K562 (cell line): ENCODE results near the gene OR51I1. TPM values are rescaled to one million over a fixed set of nuclear protein-coding genes. Genes with fewer than 3 reads are reported as not detected.

Experiments used
- ATAC-seq: fragments of 200-7000 bp; cut with Tn5 transposase; 3 replicates; pipeline ENCODE4 v1.9.1; 2020; ENCODE audit warnings: moderate library complexity
- BruUV-seq: library from RNA; stranded (reverse); fragments of 400-500 nt; replicated peaks from 2 replicates; lab custom pipeline; 2021; lab: Mats Ljungman, UMichigan
- CTCF ChIA-PET: fragments of 300-600 bp; formaldehyde crosslinking; extraction: SDS; loops from one replicate; lab custom pipeline; 2021; ENCODE audit warnings: low intra/inter-chr PET ratio; lab: Yijun Ruan, JAX
- POLR2A ChIA-PET: fragments of 300-600, 350-650 bp; sonication (Branson Sonifier 250); formaldehyde crosslinking; extraction: SDS; loops from one replicate; lab custom pipeline; 2021; ENCODE audit warnings: antibody characterized with exemption, inconsistent platforms; lab: Yijun Ruan, JAX
- DNase-seq, 4 experiments: peaks; one replicate each; pipeline versions ENCODE4 v3.0.0 to v3.0.0-alpha.2; 2011 to 2018; ENCODE audit warnings: low spot score in 3 of 4, mixed read lengths in 3 of 4; ENCODE audit errors: extremely low read depth in 1 of 4
- FAIRE-seq: peaks from 2 replicates; lab custom pipeline; 2011; peaks lifted over from hg19 to GRCh38; lab: Jason Lieb, UNC
- H2AFZ ChIP-seq: 2 replicates; pipeline ENCODE4 v1.6.0; 2011; ENCODE audit warnings: low read depth, low read length, control low read depth, inconsistent platforms
- H3K27ac ChIP-seq: fragments of 200-600 bp; 3 replicates; pipeline ENCODE4 v1.8.0; 2011; ENCODE audit warnings: low read depth, mild to moderate bottlenecking, control low read depth, inconsistent platforms, low read length, moderate library complexity, mixed read lengths; ENCODE audit errors: extremely low read depth
- H3K27me3 ChIP-seq, 2 experiments: fragments of 300-600 bp in 1 of 2; 2 replicates in 1 of 2; 3 replicates in 1 of 2; pipeline versions ENCODE4 v1.6.0 to v1.8.0; 2011; ENCODE audit warnings: inconsistent platforms in 2 of 2, low read length in 2 of 2, mild to moderate bottlenecking in 1 of 2, mixed read lengths in 1 of 2, moderate library complexity in 1 of 2; ENCODE audit not compliant: control insufficient read depth in 2 of 2, insufficient read depth in 2 of 2
- H3K36me3 ChIP-seq: fragments of 300-600 bp; 3 replicates; pipeline ENCODE4 v1.8.0; 2011; ENCODE audit warnings: mild to moderate bottlenecking, low read length, inconsistent platforms; ENCODE audit not compliant: control insufficient read depth, insufficient read depth
- H3K4me1 ChIP-seq, 2 experiments: fragments of 200-600 bp in 1 of 2; replicated peaks in 1 of 2; 2 replicates in 1 of 2; 3 replicates in 1 of 2; pipeline versions ENCODE4 v1.5.1 to v1.8.0; 2011; ENCODE audit warnings: inconsistent platforms in 2 of 2, low read length in 2 of 2, mild to moderate bottlenecking in 1 of 2, mixed read lengths in 1 of 2, moderate library complexity in 1 of 2; ENCODE audit not compliant: control insufficient read depth in 2 of 2, insufficient read depth in 2 of 2
- H3K4me2 ChIP-seq: 2 replicates; pipeline ENCODE4 v1.6.1; 2011; ENCODE audit warnings: low read length, control low read depth, inconsistent platforms, mixed read lengths; ENCODE audit not compliant: insufficient read depth
- H3K4me3 ChIP-seq: fragments of 200-600 bp; sonication (generic), shearing (Covaris generic); 2 replicates; pipeline ENCODE4 v1.5.1; 2016; ENCODE audit warnings: control low read depth, inconsistent platforms
- H3K79me2 ChIP-seq: fragments of 200-600 bp; 3 replicates; pipeline ENCODE4 v1.8.0; 2011; ENCODE audit warnings: low read length, inconsistent platforms; ENCODE audit not compliant: control insufficient read depth, insufficient read depth
- H3K9ac ChIP-seq, 2 experiments: 2 replicates each; pipeline versions ENCODE4 v1.6.0 to v1.6.1; 2011; ENCODE audit warnings: low read depth in 2 of 2, low read length in 2 of 2, control low read depth in 1 of 2, inconsistent platforms in 1 of 2, mild to moderate bottlenecking in 1 of 2, mixed read lengths in 1 of 2; ENCODE audit not compliant: insufficient read depth in 1 of 2
- H3K9me1 ChIP-seq: one replicate; pipeline ENCODE4 v1.6.0; 2011; ENCODE audit warnings: inconsistent platforms, mild to moderate bottlenecking, low read length, moderate library complexity; ENCODE audit not compliant: control insufficient read depth, insufficient read depth
- H3K9me3 ChIP-seq: replicated peaks from 2 replicates; pipeline ENCODE4 v1.5.1; 2011; ENCODE audit warnings: low read depth, low read length, inconsistent platforms; ENCODE audit not compliant: control insufficient read depth, insufficient read depth
- H4K20me1 ChIP-seq: replicated peaks from 2 replicates; pipeline ENCODE4 v1.6.1; 2011; ENCODE audit warnings: low read length, inconsistent platforms, mixed read lengths; ENCODE audit not compliant: control insufficient read depth, insufficient read depth
- ADNP ChIP-seq: fragments of 200-800 bp; sonication (Bioruptor generic); IDR thresholded peaks from 2 replicates; pipeline ENCODE4 v1.6.1; 2016; ENCODE audit warnings: missing genetic modification characterization, missing compliant biosample characterization
- MIER1 ChIP-seq: fragments of 450-650 bp; IDR thresholded peaks from 2 replicates; pipeline ENCODE4 v1.6.1; 2016; ENCODE audit warnings: antibody characterized with exemption, mild to moderate bottlenecking, low read depth
- POLR2AphosphoS5 ChIP-seq: IDR thresholded peaks from 2 replicates; pipeline ENCODE4 v1.6.1; 2011; ENCODE audit warnings: mild to moderate bottlenecking, low read depth, low read length, moderate library complexity; ENCODE audit not compliant: control insufficient read depth, insufficient read depth
- SREBF2 ChIP-seq: sonication (generic); formaldehyde crosslinking; IDR thresholded peaks from 2 replicates; pipeline ENCODE4 v1.4.0; 2020; ENCODE audit warnings: mild to moderate bottlenecking, missing genetic modification reagents
- SRF ChIP-seq, 2 experiments: fragments of 250-450, 450-650 bp in 1 of 2; sonication (Bioruptor Pico) in 1 of 2; sonication (generic) in 1 of 2; formaldehyde crosslinking; IDR thresholded peaks; 2 replicates each; pipeline versions ENCODE4 v1.5.0 to v1.5.1; 2020 to 2022; ENCODE audit warnings: mild to moderate bottlenecking in 1 of 2, missing genetic modification reagents in 1 of 2
- ZBTB8A ChIP-seq: fragments of 450-650 bp; IDR thresholded peaks from 2 replicates; pipeline ENCODE4 v1.6.1; 2018; ENCODE audit warnings: mild to moderate bottlenecking, moderate library complexity; ENCODE audit not compliant: partially characterized antibody
- ZNF143 ChIP-seq: sonication (generic); formaldehyde crosslinking; IDR thresholded peaks from 2 replicates; pipeline ENCODE4 v1.9.0; 2022; ENCODE audit warnings: mild to moderate bottlenecking, missing genetic modification reagents
- ZNF717 ChIP-seq: fragments of 250-450 bp; sonication (Bioruptor Pico); IDR thresholded peaks from 2 replicates; pipeline ENCODE4 v1.5.0; 2021
- WGBS: fragments of 100-300 bp; shearing (Covaris generic); methylation state at CpG from one replicate; pipeline ENCODE4 v1.1.6; 2016; ENCODE audit warnings: low coverage, mixed read lengths; ENCODE audit not compliant: insufficient coverage; ENCODE audit errors: missing lambda C conversion rate; 5-methylcytosine and 5-hydroxymethylcytosine counted together
- in situ Hi-C: fragments of 300-500 bp; cut with MboI; formaldehyde crosslinking; loops from 4 replicates; pipeline ENCODE4 v1.15.0; 2018; ENCODE audit warnings: inconsistent platforms, mixed read lengths
- intact Hi-C: fragments of 100-400 bp; cut with micrococcal nuclease; formaldehyde crosslinking; loops from 2 replicates; pipeline ENCODE4 v1.14.2; 2022
- polyA plus RNA-seq, 8 experiments: library from polyadenylated mRNA; depleted of rRNA in 4 of 8; stranded (reverse) in 5 of 8; unstranded in 3 of 8; fragments of >200 nt; fragmentation: Nextera tagmentation in 2 of 8; fragmentation: Illumina TruSeq in 1 of 8; extraction: Ambion mirVana in 2 of 8; extraction: Trizol in 1 of 8; gene quantifications; 2 replicates each; pipeline versions ENCODE4 v1.2.1 to v1.2.3, GENCODE V29; 2011 to 2014; ENCODE audit warnings: inconsistent platforms in 1 of 8, missing spikeins in 1 of 8
- total RNA-seq, 7 experiments: library from RNA; depleted of rRNA in 6 of 7; stranded (reverse); fragments of >200 nt in 6 of 7; fragmentation: Illumina TruSeq in 2 of 7; extraction: Trizol in 2 of 7; gene quantifications; 2 replicates each; pipeline versions ENCODE4 v1.2.1 to v1.2.3, GENCODE V29; 2011 to 2021; ENCODE audit warnings: low replicate concordance in 1 of 7

Gene OR51I1
- total and polyA plus RNA-seq, 9 of the 15 experiments (the other 6 are each of a cell fraction or from before 2014, with no cell fraction given): 0.42 to 11.0 (median 2.8) TPM

DNA sequence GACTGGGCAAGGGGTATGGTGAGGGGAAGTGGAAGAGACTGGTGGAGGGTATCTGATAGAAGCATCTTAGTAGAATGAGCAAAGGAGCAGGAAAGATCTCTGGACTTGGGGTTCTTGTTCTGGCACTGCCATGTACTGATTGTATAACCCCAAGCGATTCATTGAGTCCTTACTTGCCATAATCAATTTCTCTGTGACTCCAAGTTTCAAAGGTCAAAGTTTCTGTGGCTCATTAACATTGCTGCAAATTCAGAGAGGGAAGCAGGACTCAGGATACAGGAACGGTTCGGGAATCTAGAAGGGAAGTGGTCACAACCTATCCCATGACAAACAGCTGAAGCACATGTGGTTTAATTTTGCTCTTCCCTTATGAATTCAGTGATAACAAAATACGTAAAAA lies 8.1 kb upstream of the OR51I1 start:
- 86% methylated on average over 4 of the region's 4 CpGs for WGBS
- intact Hi-C loops: no loop called here
- Histone ChIP-seq H3K9me3 (no peaks in the 10 kb centered on the region), H3K27me3 (no peaks in the 10 kb centered on the region), H2AFZ (no peak overlapping the region), H3K79me2 (peaks cover 93% of the 10 kb centered on the region), H3K36me3 (peaks cover 89% of the 10 kb centered on the region), H3K9me1 (peaks cover 3% of the 10 kb centered on the region), H3K4me1 (no peaks in the 10 kb centered on the region; a peak in 1 of 5 replicates), H3K4me3 (no peak overlapping the region), H3K9ac (no peak overlapping the region), H3K27ac (no peak overlapping the region), H3K4me2 (no peak overlapping the region), H4K20me1 (peaks cover 6% of the 10 kb centered on the region)
- ATAC-seq: no peak
- no peak for FAIRE-seq
- BruUV-seq: no TSS peak
- DNase-seq: no peak
- POLR2A ChIA-PET: no interaction called here
- CTCF ChIA-PET: no interaction called here
- TF ChIP-seq MIER1 (no peak), ZBTB8A (no peak), ADNP (no peak), SRF (CRISPR knock-in tag; IDR thresholded peaks at IDR 0.05) (no peak), ZNF717 (CRISPR knock-in tag) (no peak)
- in situ Hi-C loops: loop anchor here (5.0 kb wide), 1 partner anchor 147 kb away; the partner anchor contains the start of gene OR51B4

DNA sequence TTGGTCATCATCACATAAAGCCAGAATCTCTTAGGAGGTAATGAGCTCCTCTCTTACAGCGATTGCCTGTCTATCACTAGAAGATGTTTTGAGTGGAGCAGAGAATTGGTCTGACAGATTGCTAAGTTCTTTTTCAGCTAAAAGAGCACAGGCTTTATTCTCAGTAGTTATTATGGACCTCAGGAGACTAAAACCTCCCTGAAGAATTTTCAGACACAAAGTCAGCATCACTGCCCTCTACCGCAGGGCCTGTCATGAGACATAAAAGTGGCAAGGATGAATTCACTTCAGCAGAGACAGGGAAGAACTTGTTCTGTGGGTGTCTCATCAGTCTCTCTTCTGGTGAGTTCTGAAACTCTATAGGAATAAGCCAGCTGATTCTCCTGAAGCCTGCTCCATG lies 7.7 kb upstream of the OR51I1 start, which contains the start of gene OR51I2:
TSS of gene OR51I2 (plus strand) at position 301 of the 400 bp plus-strand sequence. CDS start 4,166 bp downstream, outside the sequence.
- no peaks in the 10 kb centered on the region for H3K27me3 ChIP-seq
- ChIA-PET CTCF (no interaction called here), POLR2A (interaction anchor here (0.6 kb wide), 2 partner anchors 11 to 62 kb away, joined by 3 read pairs; no protein-coding TSS in a partner anchor)
- H3K9ac ChIP-seq: no peak within 1 kb of the TSS
- no peak within 1 kb of the TSS for H3K4me3 ChIP-seq
- H3K9me3 ChIP-seq: no peaks in the 10 kb centered on the region
- peaks cover 10% of the 10 kb centered on the region for H4K20me1 ChIP-seq
- BruUV-seq: no TSS peak
- in situ Hi-C loops: loop anchor here (5.0 kb wide), 1 partner anchor 147 kb away; the partner anchor contains the start of gene OR51B4
- WGBS: 90% methylated on average over 2 of the region's 2 CpGs
- H3K4me2 ChIP-seq: no peak within 1 kb of the TSS
- H3K4me1 ChIP-seq: no peaks in the 10 kb centered on the region; a peak in 1 of 5 replicates
- H3K9me1 ChIP-seq: peaks cover 3% of the 10 kb centered on the region
- peaks cover 93% of the 10 kb centered on the region for H3K79me2 ChIP-seq
- no peak within 1 kb of the TSS for H2AFZ ChIP-seq
- peaks cover 89% of the 10 kb centered on the region for H3K36me3 ChIP-seq
- ATAC-seq (no peak), FAIRE-seq (no peak), DNase-seq (no peak)
- TF ChIP-seq POLR2AphosphoS5 (peak; percentile 12; the same call in 1 of the 2 replicates), SREBF2 (CRISPR knock-in tag) (no peak), ZNF143 (CRISPR knock-in tag) (no peak)
- no peak within 1 kb of the TSS; the same call in 2 of the 3 replicates for H3K27ac ChIP-seq
- intact Hi-C loops: no loop called here
